Breast epithelium (tissue), 4 donors: ENCODE data around the gene PDCD5. TPM values are rescaled to one million over a fixed set of nuclear protein-coding genes. Genes with fewer than 3 reads are reported as not detected.

Source experiments
- DNase-seq, 2 donors: peaks; one replicate each; pipeline ENCODE4 v3.0.0-alpha.2; 2019; ENCODE audit warnings: low spot score in 2 of 2
- H3K27ac ChIP-seq, 2 donors: fragments of 200-600 bp; sonication (generic) in 1 of 2; one replicate each; pipeline ENCODE4 v1.5.1; 2016 to 2019; ENCODE audit warnings: mild to moderate bottlenecking in 1 of 2
- H3K27me3 ChIP-seq, 2 donors: fragments of 200-600 bp; sonication (generic) in 1 of 2; one replicate each; pipeline versions ENCODE4 v1.5.1 to v1.6.0; 2017 to 2019; ENCODE audit warnings: control low read depth in 1 of 2, mild to moderate bottlenecking in 1 of 2
- H3K36me3 ChIP-seq: fragments of 200-600 bp; one replicate; pipeline ENCODE4 v1.5.1; 2019
- H3K4me1 ChIP-seq, 2 donors: fragments of 200-600 bp; sonication (generic); one replicate each; pipeline ENCODE4 v1.5.1; 2016 to 2019; ENCODE audit warnings: control low read depth in 1 of 2
- H3K4me3 ChIP-seq, 3 donors: fragments of 200-600 bp; sonication (generic); 1 replicate in 2 of 3; 2 replicates in 1 of 3; pipeline ENCODE4 v1.5.1; 2016 to 2019; ENCODE audit warnings: mild to moderate bottlenecking in 3 of 3, moderate library complexity in 2 of 3
- H3K9me3 ChIP-seq, 2 donors: fragments of 200-600 bp; sonication (generic) in 1 of 2; one replicate each; pipeline ENCODE4 v1.5.1; 2016 to 2019; ENCODE audit warnings: control low read depth in 1 of 2
- CTCF ChIP-seq, 3 donors: fragments of 450-650 bp; IDR thresholded peaks; one replicate each; pipeline ENCODE4 v1.5.1; 2016 to 2017; ENCODE audit warnings: antibody characterized with exemption in 3 of 3, mild to moderate bottlenecking in 3 of 3, moderate library complexity in 3 of 3
- POLR2A ChIP-seq: fragments of 450-650 bp; IDR thresholded peaks from one replicate; pipeline ENCODE4 v1.6.1; 2016; ENCODE audit warnings: antibody characterized with exemption, mild to moderate bottlenecking, moderate library complexity
- POLR2AphosphoS5 ChIP-seq, 3 donors: sonication (generic); formaldehyde crosslinking; IDR thresholded peaks; one replicate each; pipeline ENCODE4 v1.6.1; 2017; ENCODE audit warnings: antibody characterized with exemption in 3 of 3
- intact Hi-C: fragments of 100-400 bp; cut with DNase I; formaldehyde crosslinking; loops from one replicate; pipeline ENCODE4 v1.15.1; 2023; ENCODE audit warnings: low total_unique reads
- total RNA-seq, 3 donors: library from RNA; depleted of rRNA; stranded (reverse); fragments of >200 nt; gene quantifications; one replicate each; pipeline ENCODE4 v1.1.0, GENCODE V29; 2016

PDCD5 gene
- total RNA-seq, 3 donors from 2014 or later: 82.8 to 93.7 (median 89.3) TPM

- no peaks in the 10 kb centered on the region for H3K9me3 ChIP-seq
- no peaks in the 10 kb centered on the region for H3K4me1 ChIP-seq
- TF ChIP-seq POLR2A (no peak), POLR2AphosphoS5 (IDR thresholded peaks at IDR 0.05) (no peak), CTCF (IDR thresholded peaks at IDR 0.05) (no peak)
- no peaks in the 10 kb centered on the region for H3K36me3 ChIP-seq
- no peaks in the 10 kb centered on the region for H3K27me3 ChIP-seq
- intact Hi-C loops: loop anchor here (5.0 kb wide), 1 partner anchor 570 kb away; no protein-coding TSS in a partner anchor
- DNase-seq: no peak
- H3K27ac ChIP-seq: no peak overlapping the region
- no peak overlapping the region for H3K4me3 ChIP-seq
Measured at GRCh38 chr19:32626969-32627368, 46.0 kb downstream of the PDCD5 start.

GRCh38 chr19:32627714-32628270 is 46.8 kb downstream of the PDCD5 start:
- TF ChIP-seq POLR2AphosphoS5 (IDR thresholded peaks at IDR 0.05) (no peak), CTCF (IDR thresholded peaks at IDR 0.05) (no peak), POLR2A (no peak)
- no peaks in the 10 kb centered on the region for H3K36me3 ChIP-seq

GRCh38 chr19:32630338-32630737 is 49.3 kb downstream of the PDCD5 start:
- Histone ChIP-seq H3K9me3 (no peaks in the 10 kb centered on the region), H3K27me3 (no peaks in the 10 kb centered on the region), H3K4me3 (no peak overlapping the region), H3K36me3 (no peaks in the 10 kb centered on the region), H3K4me1 (no peaks in the 10 kb centered on the region), H3K27ac (no peak overlapping the region)
- TF ChIP-seq POLR2A (no peak), POLR2AphosphoS5 (IDR thresholded peaks at IDR 0.05) (no peak), CTCF (IDR thresholded peaks at IDR 0.05) (no peak)
- intact Hi-C loops: no loop called here
- DNase-seq: no peak

More at GRCh38 chr19:32627714-32628270, 46.8 kb downstream of the PDCD5 start:
- no peaks in the 10 kb centered on the region for H3K4me1 ChIP-seq
- H3K27me3 ChIP-seq: no peaks in the 10 kb centered on the region
- H3K4me3 ChIP-seq: no peak overlapping the region
- no peak for DNase-seq
- intact Hi-C loops: loop anchor here (5.0 kb wide), 1 partner anchor 570 kb away; no protein-coding TSS in a partner anchor
- H3K27ac ChIP-seq: no peak overlapping the region
- H3K9me3 ChIP-seq: no peaks in the 10 kb centered on the region

- intact Hi-C loops: no loop called here
Measured at GRCh38 chr19:32631381-32631780, 50.4 kb downstream of the PDCD5 start.

More at GRCh38 chr19:32631381-32631780, 50.4 kb downstream of the PDCD5 start:
- Histone ChIP-seq H3K4me1 (no peaks in the 10 kb centered on the region), H3K9me3 (no peaks in the 10 kb centered on the region), H3K27me3 (no peaks in the 10 kb centered on the region), H3K27ac (no peak overlapping the region), H3K36me3 (no peaks in the 10 kb centered on the region), H3K4me3 (no peak overlapping the region)
- no peak for TF ChIP-seq POLR2A
- no peak for TF ChIP-seq CTCF (IDR thresholded peaks at IDR 0.05)
- no peak for TF ChIP-seq POLR2AphosphoS5 (IDR thresholded peaks at IDR 0.05)
- no peak for DNase-seq

Other genes with a start within 250 kb of the PDCD5 start
- 10 to 100 TPM; 19.2 to 32.1 (median 27.5) TPM for gene ZNF507, start 235.6 kb upstream of the PDCD5 start, total RNA-seq
- gene DPY19L3, start 175.4 kb upstream of the PDCD5 start, total RNA-seq: 10 to 100 TPM; 23.8 to 33.1 (median 25.8) TPM
- gene ANKRD27, start 94.0 kb downstream of the PDCD5 start, total RNA-seq: 10 to 100 TPM; 26.9 to 33.8 (median 30.4) TPM
- gene RGS9BP, start 94.7 kb downstream of the PDCD5 start, total RNA-seq: under 1 TPM; 0.32 to 0.44 (median 0.33) TPM
- 1 to 10 TPM; 7.2 to 9.5 (median 8.0) TPM for gene NUDT19, start 110.6 kb downstream of the PDCD5 start, total RNA-seq
- 1 to 10 TPM in 2 of 3 donors, not detected in 1; 2.0 to 2.3 TPM for gene TDRD12, start 138.6 kb downstream of the PDCD5 start, total RNA-seq